ENCODE results near the gene CDK17.

Gene CDK17

DNA sequence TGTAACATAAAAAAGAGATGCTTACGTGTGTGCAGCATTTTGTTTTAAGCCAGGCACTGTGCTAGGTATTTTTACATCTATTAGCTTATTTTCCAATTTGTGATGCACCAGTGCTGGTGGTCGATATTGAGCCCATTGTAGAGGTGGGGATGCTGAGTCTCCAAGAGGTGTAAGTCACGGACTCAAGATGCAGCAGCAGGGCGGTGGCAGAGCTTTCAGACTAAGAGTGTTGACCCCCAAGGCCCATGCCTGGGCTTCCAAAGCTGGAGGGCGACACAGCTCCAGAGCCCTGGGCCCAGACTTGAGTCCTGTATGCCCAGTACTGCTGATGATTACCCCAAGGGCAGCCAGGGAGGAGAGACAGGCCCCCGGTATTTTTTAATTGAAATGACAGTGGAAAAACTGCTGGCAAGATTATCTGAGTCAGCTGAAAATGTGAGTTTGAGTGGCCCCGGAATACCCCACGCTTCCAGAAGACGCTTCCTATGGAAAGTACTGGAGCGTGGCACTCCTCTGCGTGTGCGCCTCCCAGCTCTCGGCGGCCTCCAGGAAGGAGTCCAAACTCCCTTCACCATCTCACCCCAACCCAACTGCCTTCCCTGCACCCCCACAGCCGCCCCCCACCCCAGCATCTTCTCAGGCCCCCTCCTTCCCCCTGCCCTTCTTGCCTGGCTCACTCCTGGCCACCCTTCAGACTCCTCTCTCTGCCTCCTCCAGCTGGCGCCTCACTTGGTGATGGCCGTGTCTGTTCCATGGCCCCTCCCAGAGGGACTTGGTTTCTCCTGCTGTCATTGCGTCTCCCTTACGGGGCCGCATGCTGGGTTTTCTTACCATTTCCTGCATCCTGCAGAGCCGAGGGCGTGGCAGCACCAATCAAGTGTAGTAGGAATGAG, 165.4 kb downstream of the CDK17 start:
- Histone ChIP-seq H3K4me3 (peak overlapping the region; percentile 42), H3K27ac (peak overlapping the region; percentile 18 to 85)
- no peak for DNase-seq (ENCODE audit: low spot score)
- TF ChIP-seq, protein P1, sequence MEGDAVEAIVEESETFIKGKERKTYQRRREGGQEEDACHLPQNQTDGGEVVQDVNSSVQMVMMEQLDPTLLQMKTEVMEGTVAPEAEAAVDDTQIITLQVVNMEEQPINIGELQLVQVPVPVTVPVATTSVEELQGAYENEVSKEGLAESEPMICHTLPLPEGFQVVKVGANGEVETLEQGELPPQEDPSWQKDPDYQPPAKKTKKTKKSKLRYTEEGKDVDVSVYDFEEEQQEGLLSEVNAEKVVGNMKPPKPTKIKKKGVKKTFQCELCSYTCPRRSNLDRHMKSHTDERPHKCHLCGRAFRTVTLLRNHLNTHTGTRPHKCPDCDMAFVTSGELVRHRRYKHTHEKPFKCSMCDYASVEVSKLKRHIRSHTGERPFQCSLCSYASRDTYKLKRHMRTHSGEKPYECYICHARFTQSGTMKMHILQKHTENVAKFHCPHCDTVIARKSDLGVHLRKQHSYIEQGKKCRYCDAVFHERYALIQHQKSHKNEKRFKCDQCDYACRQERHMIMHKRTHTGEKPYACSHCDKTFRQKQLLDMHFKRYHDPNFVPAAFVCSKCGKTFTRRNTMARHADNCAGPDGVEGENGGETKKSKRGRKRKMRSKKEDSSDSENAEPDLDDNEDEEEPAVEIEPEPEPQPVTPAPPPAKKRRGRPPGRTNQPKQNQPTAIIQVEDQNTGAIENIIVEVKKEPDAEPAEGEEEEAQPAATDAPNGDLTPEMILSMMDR (IDR thresholded peaks at IDR 0.05), result no peak

DNA sequence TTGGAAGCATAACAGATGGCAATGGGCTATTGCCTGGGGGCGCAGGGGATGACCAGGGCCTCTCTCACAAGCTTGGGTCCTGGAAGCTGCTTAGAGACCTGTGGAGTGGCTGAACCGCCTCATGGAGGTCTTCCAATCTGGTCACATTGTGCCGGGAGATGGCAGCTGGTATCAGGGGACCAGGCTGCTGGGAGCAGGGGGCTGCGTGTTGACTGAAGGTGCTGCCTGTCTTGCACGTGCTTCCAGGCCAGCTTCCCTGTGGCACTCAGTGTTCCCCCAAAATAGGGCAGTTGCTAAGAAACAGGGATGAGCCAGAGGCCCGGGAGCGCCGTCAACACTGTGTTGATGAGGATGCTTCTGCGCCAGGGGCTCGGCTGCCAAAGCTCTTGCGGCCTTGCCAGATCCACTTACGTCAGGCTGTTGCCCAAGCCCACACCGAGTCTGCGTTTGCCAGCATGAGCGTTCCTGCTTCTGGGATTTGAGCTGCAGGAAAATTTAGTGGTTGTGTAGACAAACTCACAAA, 166.2 kb downstream of the CDK17 start:
- peak overlapping the region; percentile 57 to 85 for H3K27ac ChIP-seq
- DNase-seq (ENCODE audit: low spot score), result peak; percentile 97
- peak overlapping the region; percentile 42 for H3K4me3 ChIP-seq
- TF ChIP-seq, protein P1 (IDR thresholded peaks at IDR 0.05), result no peak

DNA sequence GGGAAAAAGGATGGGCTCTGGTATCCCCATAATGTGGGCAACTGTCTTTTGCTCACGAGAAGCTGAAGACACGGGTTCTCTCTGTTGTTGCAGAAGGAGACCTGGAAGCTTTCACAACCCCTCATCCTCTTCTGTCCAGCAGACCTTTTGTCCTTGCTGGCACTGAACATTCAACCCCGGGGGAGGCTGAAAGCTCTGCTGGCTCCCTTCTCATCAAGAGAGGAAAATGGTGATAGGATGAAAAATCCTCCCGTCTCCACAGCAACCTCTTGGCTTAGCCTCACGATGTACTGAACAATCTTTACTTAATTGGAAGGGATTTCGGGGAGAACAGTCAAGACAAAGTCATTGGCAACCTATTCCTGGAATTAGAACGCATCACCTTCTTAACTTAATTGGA, 167.1 kb downstream of the CDK17 start:
- Histone ChIP-seq H3K4me3 (peak overlapping the region; percentile 42), H3K27ac (peak overlapping the region; percentile 57 to 85)
- no peak for DNase-seq (ENCODE audit: low spot score)
- TF ChIP-seq, protein P1 (IDR thresholded peaks at IDR 0.05), result no peak

DNA sequence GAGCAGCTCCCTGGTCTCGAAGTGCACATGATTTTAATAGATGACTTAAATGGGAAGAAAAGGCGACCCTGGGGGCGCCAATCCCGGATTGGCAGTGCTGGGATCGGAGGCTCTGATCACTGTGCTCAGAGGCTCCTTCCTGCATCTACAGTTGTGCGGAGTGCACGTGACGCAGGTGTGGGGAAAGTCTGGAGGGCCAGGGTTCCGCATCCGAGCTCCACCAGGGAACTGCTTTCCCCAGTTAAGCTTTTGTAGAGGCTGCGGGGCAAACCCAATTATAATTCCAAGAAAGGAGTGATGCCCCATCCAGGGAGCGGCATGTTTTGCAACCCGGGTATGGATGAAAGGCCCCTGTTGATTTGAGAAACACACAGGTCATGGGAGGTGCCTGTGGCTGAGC, 169.6 kb downstream of the CDK17 start:
- TF ChIP-seq, protein P1 (IDR thresholded peaks at IDR 0.05), result no peak
- no peak overlapping the region for H3K27ac ChIP-seq
- H3K4me3 ChIP-seq, result no peak overlapping the region
- peak; percentile 63 for DNase-seq (ENCODE audit: low spot score)

DNA sequence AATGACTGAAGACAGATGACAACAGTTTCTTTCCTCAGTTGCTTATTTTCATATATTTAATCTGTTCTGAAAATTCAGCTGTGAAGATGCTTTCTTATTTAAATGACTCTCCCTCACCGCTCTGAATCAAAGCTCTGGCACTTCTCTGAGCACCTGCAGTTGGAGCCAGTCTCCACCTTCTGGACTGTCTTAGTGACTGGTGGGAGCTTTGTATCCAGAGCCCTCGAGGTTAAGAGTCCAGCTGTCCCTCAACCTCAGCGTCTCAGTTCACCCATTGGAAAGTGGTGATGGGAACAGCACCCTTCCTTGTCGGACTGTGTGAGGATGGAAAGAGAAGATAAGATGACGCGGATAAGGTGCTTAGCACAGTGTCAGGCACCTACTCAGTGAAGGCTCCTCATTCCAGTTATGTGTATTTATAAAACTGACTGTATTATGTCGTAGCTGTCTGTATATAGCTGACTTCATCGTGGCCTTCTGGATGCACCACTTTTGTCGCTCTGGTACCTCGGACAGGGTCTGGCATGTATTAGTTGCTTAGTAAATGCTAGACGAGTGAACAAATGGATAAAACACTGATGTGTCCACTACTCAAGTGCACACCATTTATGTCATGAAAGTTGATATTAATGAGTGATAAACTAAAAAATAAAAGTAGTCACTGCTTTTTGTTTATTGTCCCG, 171.5 kb downstream of the CDK17 start:
- Histone ChIP-seq H3K27ac (no peak overlapping the region), H3K4me3 (no peak overlapping the region)
- TF ChIP-seq, protein P1 (IDR thresholded peaks at IDR 0.05), result no peak
- DNase-seq (ENCODE audit: low spot score), result peak; percentile 24

Measured in coronary artery (tissue), 2 donors.